IMR-90 (cell line): ENCODE measurements around the gene DAAM1. TPM values are rescaled to one million over a fixed set of nuclear protein-coding genes. Genes with fewer than 3 reads are reported as not detected.
A peak's percentile ranks its signal among the peaks of the same experiment; 100 is the strongest.

Source experiments
- ATAC-seq: fragments of 200-7000 bp; cut with Tn5 transposase; 2 replicates; pipeline ENCODE4 v1.9.1; 2020; ENCODE audit warnings: low read depth, mild to moderate bottlenecking, moderate library complexity
- BruUV-seq: library from RNA; stranded (reverse); fragments of 400-500 nt; replicated peaks from 2 replicates; lab custom pipeline; 2021; lab: Mats Ljungman, UMichigan
- CTCF ChIA-PET: fragments of 300-600 bp; formaldehyde crosslinking; extraction: SDS; loops from one replicate; lab custom pipeline; 2021; ENCODE audit warnings: antibody characterized with exemption; lab: Yijun Ruan, JAX
- POLR2A ChIA-PET: fragments of 300-600 bp; sonication (Branson Sonifier 250); formaldehyde crosslinking; loops from one replicate; lab custom pipeline; 2022; ENCODE audit warnings: antibody characterized with exemption; ENCODE audit not compliant: unreplicated experiment; lab: Charles Lee
- DNase-seq: peaks from one replicate; pipeline ENCODE4 v3.0.0; 2013
- H2AFZ ChIP-seq: replicated peaks from 2 replicates; pipeline ENCODE3; 2013; ENCODE audit warnings: low read length, mild to moderate bottlenecking; ENCODE audit not compliant: poor library complexity
- H2AK5ac ChIP-seq: 2 replicates; pipeline ENCODE4 v1.6.1; 2013; ENCODE audit warnings: low read depth, low read length, inconsistent platforms
- H2AK9ac ChIP-seq: replicated peaks from 2 replicates; pipeline ENCODE3; 2013; ENCODE audit warnings: mild to moderate bottlenecking, low read depth, low read length, moderate library complexity; ENCODE audit not compliant: poor library complexity
- H2BK120ac ChIP-seq: 2 replicates; pipeline ENCODE4 v1.6.1; 2013; ENCODE audit warnings: low read depth, low read length, inconsistent platforms
- H2BK15ac ChIP-seq: 3 replicates; pipeline ENCODE4 v1.6.1; 2013; ENCODE audit warnings: low read depth, low read length, inconsistent platforms
- H2BK20ac ChIP-seq: 2 replicates; pipeline ENCODE4 v1.6.1; 2013; ENCODE audit warnings: low read depth, mild to moderate bottlenecking, inconsistent platforms, low read length, moderate library complexity
- H2BK5ac ChIP-seq: 2 replicates; pipeline ENCODE4 v1.6.1; 2013; ENCODE audit warnings: mild to moderate bottlenecking, low read depth, low read length, inconsistent platforms; ENCODE audit not compliant: poor library complexity, severe bottlenecking
- H3K14ac ChIP-seq: replicated peaks from 2 replicates; pipeline ENCODE4 v1.6.1; 2013; ENCODE audit warnings: low read depth, low read length, inconsistent platforms
- H3K18ac ChIP-seq: 2 replicates; pipeline ENCODE4 v1.6.1; 2013; ENCODE audit warnings: low read depth, low read length, control low read depth
- H3K23ac ChIP-seq: 2 replicates; pipeline ENCODE4 v1.6.1; 2013; ENCODE audit warnings: low read depth, low read length, inconsistent platforms
- H3K27ac ChIP-seq: 2 replicates; pipeline ENCODE4 v1.5.1; 2013; ENCODE audit warnings: mild to moderate bottlenecking, control low read depth, low read length; ENCODE audit not compliant: insufficient read depth
- H3K27me3 ChIP-seq: 2 replicates; pipeline ENCODE4 v1.6.1; 2013; ENCODE audit warnings: low read length; ENCODE audit not compliant: control insufficient read depth, insufficient read depth
- H3K36me3 ChIP-seq: 2 replicates; pipeline ENCODE4 v1.6.1; 2013; ENCODE audit warnings: low read length, mixed read lengths; ENCODE audit not compliant: control insufficient read depth, insufficient read depth
- H3K4ac ChIP-seq: 2 replicates; pipeline ENCODE4 v1.6.1; 2013; ENCODE audit warnings: low read depth, low read length, inconsistent platforms
- H3K4me1 ChIP-seq: 2 replicates; pipeline ENCODE4 v1.6.1; 2013; ENCODE audit warnings: low read length, mixed read lengths; ENCODE audit not compliant: control insufficient read depth, insufficient read depth
- H3K4me2 ChIP-seq: 2 replicates; pipeline ENCODE4 v1.6.1; 2013; ENCODE audit warnings: low read depth, mild to moderate bottlenecking, control low read depth, low read length, moderate library complexity
- H3K4me3 ChIP-seq: 2 replicates; pipeline ENCODE4 v1.5.1; 2013; ENCODE audit warnings: low read depth, mild to moderate bottlenecking, control low read depth, low read length, moderate library complexity; ENCODE audit not compliant: insufficient read depth
- H3K56ac ChIP-seq: 2 replicates; pipeline ENCODE4 v1.6.1; 2013; ENCODE audit warnings: low read length, inconsistent platforms; ENCODE audit not compliant: insufficient read depth; ENCODE audit errors: extremely low read depth
- H3K79me1 ChIP-seq, 2 experiments: 2 replicates each; pipeline ENCODE4 v1.6.1; 2013; ENCODE audit warnings: low read length in 2 of 2, inconsistent platforms in 1 of 2, low read depth in 1 of 2
- H3K9ac ChIP-seq: 2 replicates; pipeline ENCODE4 v1.6.1; 2013; ENCODE audit warnings: low read depth, low read length, control low read depth
- H3K9me1 ChIP-seq: 2 replicates; pipeline ENCODE4 v1.6.1; 2013; ENCODE audit warnings: low read length, inconsistent platforms; ENCODE audit not compliant: insufficient read depth
- H3K9me3 ChIP-seq: 2 replicates; pipeline ENCODE4 v1.6.1; 2013; ENCODE audit warnings: low read length; ENCODE audit not compliant: control insufficient read depth, insufficient read depth
- H4K20me1 ChIP-seq: 2 replicates; pipeline ENCODE4 v1.6.1; 2013; ENCODE audit warnings: low read length, inconsistent platforms; ENCODE audit not compliant: insufficient read depth
- H4K5ac ChIP-seq: 2 replicates; pipeline ENCODE4 v1.6.1; 2013; ENCODE audit warnings: mild to moderate bottlenecking, low read depth, low read length, control low read depth
- H4K8ac ChIP-seq, 2 experiments: 2 replicates each; pipeline ENCODE4 v1.6.1; 2013; ENCODE audit warnings: low read depth in 2 of 2, low read length in 2 of 2, control low read depth in 1 of 2, inconsistent platforms in 1 of 2
- H4K91ac ChIP-seq: 2 replicates; pipeline ENCODE4 v1.6.1; 2013; ENCODE audit warnings: low read depth, low read length, inconsistent platforms; ENCODE audit not compliant: insufficient read depth
- BHLHE40 ChIP-seq: fragments of 150-350 bp; IDR thresholded peaks from 2 replicates; pipeline ENCODE4 v1.6.1; 2016; ENCODE audit warnings: mild to moderate bottlenecking, low read depth, low read length
- CEBPB ChIP-seq: IDR thresholded peaks from 2 replicates; pipeline ENCODE4 v1.6.1; 2012; ENCODE audit warnings: low read depth, low read length, improper control_type of control experiment
- CHD1 ChIP-seq: IDR thresholded peaks from 2 replicates; pipeline ENCODE4 v1.6.1; 2012; ENCODE audit warnings: low read depth, low read length, improper control_type of control experiment
- CTCF ChIP-seq: conservative IDR thresholded peaks from 2 replicates; pipeline ENCODE4 v1.5.1; 2012; ENCODE audit warnings: mild to moderate bottlenecking, low read depth, low read length, improper control_type of control experiment
- FOS ChIP-seq: fragments of 150-350 bp; IDR thresholded peaks from 2 replicates; pipeline ENCODE4 v1.6.1; 2016; ENCODE audit warnings: low read depth, low read length
- MAFK ChIP-seq: IDR thresholded peaks from 2 replicates; pipeline ENCODE4 v1.6.1; 2012; ENCODE audit warnings: low read depth, low read length, improper control_type of control experiment
- MAZ ChIP-seq: IDR thresholded peaks from 2 replicates; pipeline ENCODE4 v1.6.1; 2012; ENCODE audit warnings: low read depth, mild to moderate bottlenecking, low read length, improper control_type of control experiment, moderate library complexity, borderline replicate concordance
- MXI1 ChIP-seq: IDR thresholded peaks from 2 replicates; pipeline ENCODE4 v1.6.1; 2012; ENCODE audit warnings: low read depth, mild to moderate bottlenecking, low read length, moderate library complexity, borderline replicate concordance
- NFE2L2 ChIP-seq: fragments of 150-350 bp; IDR thresholded peaks from 2 replicates; pipeline ENCODE4 v1.6.1; 2016; ENCODE audit warnings: low read depth, mild to moderate bottlenecking, low read length
- POLR2A ChIP-seq: IDR thresholded peaks from 2 replicates; pipeline ENCODE4 v1.6.1; 2012; ENCODE audit warnings: mild to moderate bottlenecking, low read depth, low read length
- RAD21 ChIP-seq: IDR thresholded peaks from 2 replicates; pipeline ENCODE4 v1.6.1; 2012; ENCODE audit warnings: low read length, improper control_type of control experiment
- RCOR1 ChIP-seq: IDR thresholded peaks from 2 replicates; pipeline ENCODE4 v1.6.1; 2012; ENCODE audit warnings: mild to moderate bottlenecking, low read length, improper control_type of control experiment; ENCODE audit not compliant: insufficient replicate concordance
- RFX5 ChIP-seq: IDR thresholded peaks from 2 replicates; pipeline ENCODE4 v1.8.0; 2012; ENCODE audit warnings: low read depth, mild to moderate bottlenecking, low read length, moderate library complexity
- SMC3 ChIP-seq: fragments of 150-350 bp; IDR thresholded peaks from 2 replicates; pipeline ENCODE4 v1.6.1; 2016; ENCODE audit warnings: low read depth, mild to moderate bottlenecking, antibody characterized with exemption, low read length, moderate library complexity
- WGBS, 2 experiments: methylation state at CpG; one replicate each; pipeline versions ENCODE4 v1.1.5 to v1.1.7; 2013; ENCODE audit warnings: missing lambda C conversion rate in 2 of 2; ENCODE audit not compliant: insufficient read length in 1 of 2; ENCODE audit errors: extremely low coverage in 2 of 2; 5-methylcytosine and 5-hydroxymethylcytosine counted together
- dilution Hi-C: fragments of 300-500 bp; cut with HindIII; formaldehyde crosslinking; loops from one replicate; pipeline ENCODE4 v1.14.3; 2018; ENCODE audit warnings: low sequenced_read_pairs; ENCODE audit not compliant: unreplicated experiment
- in situ Hi-C: fragments of 300-500 bp; cut with MboI; formaldehyde crosslinking; loops from 3 replicates; pipeline ENCODE4 v1.14.3; 2019; ENCODE audit warnings: low sequenced_read_pairs, inconsistent platforms, mixed read lengths
- intact Hi-C: fragments of 100-400 bp; cut with micrococcal nuclease; formaldehyde crosslinking; loops from 2 replicates; pipeline ENCODE4 v1.10.0; 2022
- polyA plus RNA-seq, 3 experiments: library from polyadenylated mRNA; depleted of rRNA; stranded (reverse); fragments of >200 nt; gene quantifications; 2 replicates each; pipeline ENCODE4 v1.2.3, GENCODE V29; 2012; ENCODE audit warnings: low replicate concordance in 1 of 3
- total RNA-seq: library from RNA; depleted of rRNA; stranded (reverse); fragments of >200 nt; gene quantifications from 2 replicates; pipeline ENCODE4 v1.2.3, GENCODE V29; 2012
- TF ChIP-seq, protein P1 (sequence below): fragments of 150-350 bp; IDR thresholded peaks from 2 replicates; pipeline ENCODE4 v1.6.1; 2017; ENCODE audit warnings: mild to moderate bottlenecking, antibody characterized with exemption, low read length, low read depth
- TF ChIP-seq, protein P2 (sequence below): fragments of 150-350 bp; IDR thresholded peaks from 2 replicates; pipeline ENCODE4 v1.6.1; 2016; ENCODE audit warnings: low read depth, mild to moderate bottlenecking, low read length, moderate library complexity, borderline replicate concordance

The DAAM1 gene
- total and polyA plus RNA-seq, 2 of the 4 experiments (the other 2 are of a cell fraction) = 4.8 to 5.4 TPM

GRCh38 chr14:59274991-59275391 is 86.5 kb downstream of the DAAM1 start:
- H3K4me1 ChIP-seq = peaks cover 12% of the 10 kb centered on the region
- in situ Hi-C loops (no loop called here), dilution Hi-C loops (no loop called here), intact Hi-C loops (no loop called here)
- no peaks in the 10 kb centered on the region for H3K9me3 ChIP-seq
- no peak overlapping the region for H3K56ac ChIP-seq
- POLR2A ChIA-PET = no interaction called here
- H2BK120ac ChIP-seq = peak overlapping the region; percentile 63; the same call in 1 of the 2 replicates
- no peak for ATAC-seq
- no peak for DNase-seq
- H3K27ac ChIP-seq = no peak overlapping the region
- peak overlapping the region; percentile 62 for H3K18ac ChIP-seq
- no TSS peak for BruUV-seq
- H2AFZ ChIP-seq = no peak overlapping the region
- H4K20me1 ChIP-seq = no peaks in the 10 kb centered on the region
- H3K4me3 ChIP-seq = no peak overlapping the region
- CTCF ChIA-PET = interaction anchor here (0.9 kb wide), 1 partner anchor 12 kb away, joined by 3 read pairs; no protein-coding TSS in a partner anchor
- H4K91ac ChIP-seq = peak overlapping the region; percentile 38
- H3K9ac ChIP-seq = no peak overlapping the region
- peaks cover 8% of the 10 kb centered on the region for H3K9me1 ChIP-seq
- H4K8ac ChIP-seq = peak overlapping the region in 1 of 2 experiments; percentile 7; a peak in 1 of 4 replicates
- peak overlapping the region; percentile 54 for H3K4ac ChIP-seq
- H2BK20ac ChIP-seq = peak overlapping the region; percentile 90
- H4K5ac ChIP-seq = peak overlapping the region; percentile 30; the same call in 1 of the 2 replicates
- H3K14ac ChIP-seq = 0 out of 2 replicates have a peak overlapping the region, but pooled peaks have one; percentile 1
- peak overlapping the region; percentile 12; the same call in 1 of the 3 replicates for H2BK15ac ChIP-seq
- no peaks in the 10 kb centered on the region for H3K27me3 ChIP-seq
- H2AK9ac ChIP-seq = no peak overlapping the region
- no CpG with 5 or more reads among the region's 3 CpGs for WGBS, 2 experiments
- H3K79me1 ChIP-seq = no peaks in the 10 kb centered on the region
- no peak overlapping the region for H3K4me2 ChIP-seq
- no peaks in the 10 kb centered on the region for H3K36me3 ChIP-seq
- TF ChIP-seq CEBPB (no peak), RFX5 (no peak), SMC3 (no peak), POLR2A (no peak), BHLHE40 (no peak), CTCF (no peak), MAFK (no peak), CHD1 (no peak), FOS (no peak), RCOR1 (no peak), NFE2L2 (no peak), MXI1 (no peak), MAZ (no peak), RAD21 (no peak)
- TF ChIP-seq, protein P1, sequence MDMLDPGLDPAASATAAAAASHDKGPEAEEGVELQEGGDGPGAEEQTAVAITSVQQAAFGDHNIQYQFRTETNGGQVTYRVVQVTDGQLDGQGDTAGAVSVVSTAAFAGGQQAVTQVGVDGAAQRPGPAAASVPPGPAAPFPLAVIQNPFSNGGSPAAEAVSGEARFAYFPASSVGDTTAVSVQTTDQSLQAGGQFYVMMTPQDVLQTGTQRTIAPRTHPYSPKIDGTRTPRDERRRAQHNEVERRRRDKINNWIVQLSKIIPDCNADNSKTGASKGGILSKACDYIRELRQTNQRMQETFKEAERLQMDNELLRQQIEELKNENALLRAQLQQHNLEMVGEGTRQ = no peak
- TF ChIP-seq, protein P2, sequence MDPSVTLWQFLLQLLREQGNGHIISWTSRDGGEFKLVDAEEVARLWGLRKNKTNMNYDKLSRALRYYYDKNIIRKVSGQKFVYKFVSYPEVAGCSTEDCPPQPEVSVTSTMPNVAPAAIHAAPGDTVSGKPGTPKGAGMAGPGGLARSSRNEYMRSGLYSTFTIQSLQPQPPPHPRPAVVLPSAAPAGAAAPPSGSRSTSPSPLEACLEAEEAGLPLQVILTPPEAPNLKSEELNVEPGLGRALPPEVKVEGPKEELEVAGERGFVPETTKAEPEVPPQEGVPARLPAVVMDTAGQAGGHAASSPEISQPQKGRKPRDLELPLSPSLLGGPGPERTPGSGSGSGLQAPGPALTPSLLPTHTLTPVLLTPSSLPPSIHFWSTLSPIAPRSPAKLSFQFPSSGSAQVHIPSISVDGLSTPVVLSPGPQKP = no peak
- H2AK5ac ChIP-seq = no peak overlapping the region
- H2BK5ac ChIP-seq = no peak overlapping the region
- no peak overlapping the region for H3K23ac ChIP-seq
